NCI-H1105 treated with DMSO at 0.1 percent for 48 hours (cell line): ENCODE results near the gene ABCG8.

Experiments
- DNase-seq: peaks from one replicate; lab custom pipeline; 2025; lab: John Stamatoyannopoulos, UW

Gene ABCG8

DNA sequence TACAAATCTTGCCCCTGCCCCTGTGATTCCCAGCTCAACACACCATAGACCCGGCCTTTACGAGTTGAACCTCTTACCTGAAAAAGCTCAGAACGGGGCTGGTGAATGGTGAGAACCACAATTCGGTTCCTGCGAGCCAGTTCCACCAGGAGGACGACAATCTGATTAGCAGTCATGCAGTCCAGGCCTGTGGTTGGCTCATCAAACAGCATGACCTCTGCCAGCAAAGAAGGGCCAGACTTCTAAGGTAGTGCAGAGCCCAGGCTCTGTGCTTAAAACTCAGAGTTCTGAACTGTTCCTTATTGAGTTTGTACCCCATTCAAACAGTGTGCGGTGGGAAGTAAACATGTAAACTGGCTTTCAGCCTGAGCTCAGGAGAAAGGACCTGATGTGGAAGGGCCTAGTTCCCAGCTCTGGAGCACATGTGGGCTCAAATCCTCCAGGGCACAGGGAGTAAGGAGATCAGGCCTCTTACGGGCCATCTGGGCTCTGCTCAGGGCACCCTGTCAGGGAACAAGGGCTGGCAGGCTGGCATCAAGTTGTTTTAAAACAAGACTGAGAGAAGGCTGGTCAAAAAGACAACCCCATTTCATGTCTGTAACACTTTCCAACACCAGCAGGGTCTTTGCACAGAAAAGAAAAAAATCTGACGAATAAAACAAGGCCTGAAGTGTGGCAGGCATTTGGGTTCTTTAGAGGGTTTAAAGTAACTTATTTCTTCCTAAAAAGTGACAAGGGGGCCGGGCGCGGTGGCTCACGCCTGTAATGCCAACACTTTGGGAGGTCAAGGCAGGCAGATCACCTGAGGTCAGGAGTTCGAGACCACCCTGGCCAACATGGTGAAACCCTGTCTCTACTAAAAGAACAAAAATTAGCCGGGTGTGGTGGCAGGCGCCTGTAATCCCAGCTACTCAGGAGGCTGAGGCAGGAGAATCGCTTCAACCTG, 12.2 kb upstream of the ABCG8 start:
- DNase-seq, result no peak

DNA sequence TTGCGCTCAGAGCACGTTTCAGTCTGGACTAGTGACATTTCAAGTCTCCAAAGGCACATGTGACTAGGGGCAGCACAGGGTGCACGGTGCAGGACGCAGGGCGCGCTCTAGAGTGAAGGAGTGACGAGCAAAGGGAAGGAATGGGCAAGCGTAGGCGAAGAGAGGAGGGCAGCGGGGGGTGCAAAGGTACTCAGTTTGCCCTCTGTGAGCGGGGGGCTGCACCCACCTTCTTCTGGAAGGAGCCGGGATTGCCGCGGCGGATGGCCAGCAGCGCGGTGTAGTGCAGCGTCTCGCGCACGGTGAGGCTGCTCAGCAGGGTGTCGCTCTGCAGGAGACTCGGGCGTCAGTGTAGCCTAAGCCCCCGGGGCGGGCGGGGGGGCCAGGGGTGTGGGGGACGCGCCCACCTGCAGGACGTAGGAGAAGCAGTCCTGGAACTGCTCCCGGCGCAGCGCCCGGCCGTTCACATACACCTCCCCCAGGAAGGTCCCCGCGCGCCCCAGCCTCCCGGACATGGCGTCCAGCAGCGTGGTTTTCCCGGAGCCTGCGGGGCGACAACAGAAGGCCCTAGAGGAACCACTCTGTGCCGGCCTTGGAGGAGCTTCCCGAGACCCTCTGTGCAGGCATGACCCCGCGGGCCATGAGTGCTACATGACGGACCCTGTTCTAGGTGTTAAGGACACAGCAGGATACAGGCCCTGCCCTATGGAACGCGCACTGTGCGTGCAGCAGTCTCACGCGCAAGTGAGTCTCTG, 7.1 kb upstream of the ABCG8 start:
- peak; percentile 25 for DNase-seq

DNA sequence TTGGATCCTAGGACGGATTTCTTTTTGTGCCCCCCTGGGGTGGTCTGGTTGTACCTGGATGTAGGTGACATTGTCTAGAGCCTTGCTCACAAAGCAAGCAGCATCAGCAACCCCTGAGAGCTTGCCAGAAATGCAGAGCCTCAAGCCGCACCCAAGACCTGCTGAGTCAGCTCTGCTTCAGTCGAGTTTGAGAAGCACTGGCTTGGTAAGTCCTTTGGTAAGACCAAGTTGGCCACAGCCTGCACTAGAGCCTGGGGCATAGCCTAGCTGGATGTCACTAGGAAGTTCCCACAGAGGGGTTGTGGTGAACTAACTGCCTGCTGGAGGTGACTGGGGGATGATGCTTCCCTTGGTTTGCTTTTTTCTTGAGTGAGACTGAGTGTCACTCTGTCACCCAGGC, 6.3 kb upstream of the ABCG8 start:
- DNase-seq, result no peak

DNA sequence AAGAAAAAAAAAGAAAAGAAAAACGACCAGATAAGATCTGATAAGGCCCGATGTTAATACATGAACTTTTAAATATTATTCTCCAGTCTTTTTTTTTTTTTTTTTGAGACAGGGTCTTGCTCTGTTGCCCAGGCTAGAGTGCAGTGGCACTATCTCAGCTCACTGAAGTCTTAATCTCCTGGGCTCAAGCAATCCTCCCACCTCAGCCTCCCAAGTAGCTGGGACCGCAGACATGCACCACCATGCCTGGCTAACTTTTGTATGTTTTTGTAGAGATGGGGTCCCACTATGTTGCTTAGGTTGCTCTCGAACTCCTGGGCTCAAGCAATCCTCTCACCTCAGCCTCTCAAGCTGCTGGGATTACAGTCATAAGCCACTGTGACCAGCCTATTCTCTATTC, 1.7 kb upstream of the ABCG8 start:
- no peak for DNase-seq

DNA sequence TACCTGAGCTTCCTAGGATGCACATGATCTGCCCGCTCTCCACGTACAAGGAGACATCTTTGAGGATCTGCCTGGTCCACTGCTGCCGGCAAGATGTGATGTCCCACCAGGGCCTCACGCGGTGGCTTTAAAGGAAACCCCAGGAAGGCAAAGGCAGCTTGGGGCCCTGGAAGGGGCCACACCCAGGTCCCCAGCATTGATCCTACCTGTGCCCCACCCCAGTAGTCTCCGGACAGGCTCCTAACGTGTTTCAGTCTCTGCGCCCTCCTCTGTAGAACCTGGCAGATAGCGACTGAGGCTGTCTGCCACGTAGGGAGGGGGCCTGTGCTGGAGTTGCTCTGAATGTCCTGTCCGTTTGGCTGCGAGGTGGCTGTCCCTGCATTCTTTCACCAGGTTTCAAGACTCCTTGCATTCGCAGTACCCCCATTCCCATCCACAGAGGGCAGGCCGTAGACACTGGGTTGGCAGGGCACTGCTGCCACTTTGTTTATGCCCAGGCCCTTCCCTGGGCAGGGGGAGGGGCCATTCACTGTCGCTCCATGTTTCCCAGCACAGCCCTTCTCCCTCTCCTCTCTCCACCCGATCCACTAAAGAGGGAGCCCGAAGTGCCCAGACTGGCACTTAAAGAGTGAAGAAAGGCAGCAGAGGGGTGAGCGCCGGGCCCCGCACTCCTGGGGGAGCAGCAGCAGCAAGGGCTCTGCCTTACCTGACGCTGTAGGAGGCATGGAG, 776 bp upstream of the ABCG8 start:
- DNase-seq, result no peak

DNA sequence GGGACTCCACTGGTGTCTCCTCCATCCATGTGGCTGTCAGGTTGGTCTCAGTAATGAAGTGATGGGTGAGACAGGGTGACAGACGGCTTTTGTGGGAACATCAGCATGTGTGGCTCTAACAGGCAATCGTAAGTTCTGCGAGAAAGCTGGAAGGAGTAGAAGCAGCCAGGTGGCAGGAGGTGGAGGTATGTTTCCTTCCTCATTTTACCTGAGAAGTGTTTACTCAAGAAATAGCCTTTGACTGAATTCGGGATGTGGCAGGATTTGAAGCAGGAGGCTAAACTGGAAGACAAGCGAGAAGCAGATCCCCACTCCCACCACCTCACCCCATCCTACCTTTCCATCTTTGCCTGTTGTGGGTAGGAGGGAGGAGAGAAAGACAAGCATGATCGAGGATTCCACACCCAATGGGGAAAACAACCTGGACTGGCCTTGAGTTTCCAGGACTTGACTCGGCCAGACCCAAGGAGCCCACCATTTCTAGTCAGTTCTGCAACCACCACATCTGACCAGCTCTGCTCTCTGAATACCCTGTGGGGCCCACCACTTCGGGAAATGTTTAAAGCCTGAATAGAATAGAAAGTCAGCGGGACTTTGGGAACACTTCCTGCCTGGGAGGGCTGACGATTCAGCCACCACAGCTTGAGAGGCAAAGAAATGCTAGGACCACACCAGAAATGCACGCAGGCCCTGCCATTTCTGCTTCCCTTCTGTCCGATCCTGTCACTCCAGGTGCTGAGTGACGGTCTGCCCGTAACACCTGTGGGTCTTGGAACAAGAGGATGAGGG, 1.2 kb downstream of the ABCG8 start:
- DNase-seq, result no peak

DNA sequence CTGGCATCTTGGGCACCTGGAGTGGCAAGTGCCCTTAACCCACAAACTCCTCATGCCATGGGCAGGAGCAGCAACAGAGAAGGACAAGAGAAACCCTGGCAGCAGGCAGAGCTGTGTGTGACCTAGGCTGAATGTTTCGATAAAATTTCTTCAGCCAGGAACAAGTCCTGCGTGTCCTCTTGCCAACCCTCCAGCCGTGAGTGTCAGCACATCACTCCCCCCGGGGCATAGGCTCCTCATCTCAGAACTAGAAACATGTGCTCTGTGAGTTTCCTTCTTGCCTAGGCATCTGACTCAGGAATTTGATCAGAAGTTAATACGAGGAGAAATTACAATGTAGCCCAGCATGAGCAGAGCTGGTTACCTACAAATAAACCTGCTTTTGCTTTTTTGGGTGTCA, 2.2 kb downstream of the ABCG8 start:
- no peak for DNase-seq

DNA sequence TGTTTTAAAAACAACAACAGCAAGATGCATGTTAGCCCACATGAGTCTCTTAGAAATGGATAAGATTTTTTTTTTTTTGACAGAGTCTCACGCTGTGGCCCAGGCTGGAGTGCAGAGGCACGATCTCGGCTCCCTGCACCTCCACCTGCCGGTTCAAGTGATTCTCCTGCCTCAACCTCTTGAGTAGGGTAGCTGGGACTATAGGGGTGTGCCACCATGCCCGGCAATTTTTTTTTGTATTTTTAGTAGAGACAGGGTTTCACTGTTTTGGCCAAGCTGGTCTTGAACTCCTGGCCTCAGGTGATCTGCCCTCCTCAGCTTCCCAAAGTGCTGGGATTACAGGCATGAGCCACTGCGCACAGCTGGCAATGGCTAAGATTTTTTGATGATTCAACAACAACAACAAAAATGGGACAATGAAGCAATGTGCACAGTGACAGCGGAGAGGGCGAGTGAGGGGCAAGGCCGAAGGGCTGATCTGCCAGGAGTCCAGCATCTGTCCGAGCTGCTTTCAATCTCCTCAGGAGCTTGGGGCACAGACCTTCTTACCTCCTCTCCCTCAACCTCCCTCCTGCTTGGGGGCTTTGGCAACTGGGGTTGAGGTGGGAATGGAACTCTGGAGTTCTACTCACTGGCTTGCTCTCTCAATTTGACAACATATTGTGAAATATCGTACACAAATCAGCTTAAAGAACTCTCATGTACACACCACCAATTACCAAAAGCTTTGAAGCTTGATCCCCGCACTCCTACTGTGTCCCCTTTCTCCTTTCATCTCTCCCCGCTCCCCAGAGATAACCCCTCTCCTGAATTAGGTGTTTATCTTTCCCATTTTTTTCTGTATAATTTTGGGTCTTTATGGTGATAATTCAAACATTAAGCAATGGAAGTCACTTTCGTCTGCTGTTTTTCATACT, 3.4 kb downstream of the ABCG8 start:
- DNase-seq, result no peak

DNA sequence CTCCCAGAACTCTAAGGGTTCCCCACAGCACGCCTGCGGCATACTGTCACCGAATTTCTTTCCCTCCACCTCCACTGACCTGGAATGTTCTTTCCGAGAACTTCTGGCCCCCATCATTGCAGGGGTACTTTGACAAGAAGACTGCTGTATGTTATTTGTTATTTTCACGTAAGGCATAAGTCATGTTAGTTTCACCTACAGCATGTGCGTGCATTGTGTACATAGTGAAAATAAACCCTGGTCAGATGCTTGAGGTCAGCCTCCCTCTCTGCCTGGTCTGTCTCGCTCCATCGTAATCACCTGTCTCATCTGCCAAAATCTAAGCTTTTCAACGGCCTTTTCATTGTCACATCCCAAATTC, 4.1 kb downstream of the ABCG8 start:
- no peak for DNase-seq

DNA sequence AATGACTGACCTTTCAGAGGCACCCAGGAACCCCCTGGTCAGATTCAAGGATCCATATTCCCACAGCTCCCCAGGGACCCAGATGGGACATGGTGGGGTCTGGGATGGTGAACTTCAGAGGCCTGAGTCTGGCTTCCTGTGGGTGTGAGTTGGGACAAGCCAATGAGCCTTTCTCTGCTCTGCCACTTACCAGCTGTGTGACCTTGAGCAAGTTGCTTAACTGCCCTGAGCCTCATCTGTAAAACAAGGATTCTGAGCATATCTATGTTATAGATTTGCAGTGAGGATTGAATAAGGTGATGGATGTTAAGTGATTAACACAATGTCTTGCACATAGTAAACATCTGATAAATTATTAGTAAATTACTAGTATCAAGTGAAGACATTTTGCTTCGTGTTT, 6.4 kb downstream of the ABCG8 start:
- no peak for DNase-seq

DNA sequence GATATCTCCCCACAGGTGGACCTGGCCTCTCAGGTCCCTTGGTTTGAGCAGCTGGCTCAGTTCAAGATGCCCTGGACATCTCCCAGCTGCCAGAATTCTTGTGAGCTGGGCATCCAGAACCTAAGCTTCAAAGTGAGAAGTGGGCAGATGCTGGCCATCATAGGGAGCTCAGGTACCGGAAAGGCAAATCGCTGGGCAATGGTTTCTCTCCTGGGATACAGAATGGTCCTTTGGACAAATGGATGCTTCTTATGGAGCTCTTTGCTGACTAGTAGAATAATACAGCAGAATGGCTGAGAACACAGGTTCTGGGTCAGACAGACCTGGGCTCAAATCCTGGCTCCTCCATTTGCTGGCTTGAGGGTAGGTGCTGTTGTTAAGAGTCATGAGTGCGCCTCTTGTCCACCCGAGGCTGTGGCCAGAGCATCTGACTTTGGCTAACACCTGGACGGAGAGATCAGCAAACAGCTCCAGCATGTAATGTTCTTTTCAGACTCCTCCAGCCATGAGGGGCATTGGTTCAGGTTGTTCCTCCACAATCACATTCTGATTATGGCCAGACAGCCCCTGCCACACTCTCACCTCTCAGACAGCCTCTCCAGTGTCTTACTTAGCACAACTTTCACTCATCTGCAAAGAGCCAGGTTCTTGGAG, 7.5 kb downstream of the ABCG8 start:
- DNase-seq, result no peak

DNA sequence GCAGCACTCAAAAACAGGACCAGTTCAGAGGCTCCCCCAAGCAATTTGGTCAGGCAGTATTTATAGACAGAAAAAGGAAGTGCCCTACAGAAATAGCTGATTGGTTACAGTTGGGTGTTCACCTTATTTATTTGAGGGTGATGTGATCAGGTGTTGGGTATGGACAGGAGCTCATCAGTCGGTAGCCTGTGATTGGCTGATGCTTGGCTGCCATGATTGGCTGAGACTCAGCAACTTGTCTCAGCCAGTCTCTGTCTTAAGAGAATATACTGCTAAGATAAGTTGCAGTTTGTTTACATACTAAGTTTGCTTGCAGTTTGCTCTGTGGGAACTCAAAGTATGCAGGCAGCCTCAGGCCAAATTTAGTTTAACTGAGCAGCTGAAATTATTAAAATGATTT, 9.4 kb downstream of the ABCG8 start:
- DNase-seq, result no peak

DNA sequence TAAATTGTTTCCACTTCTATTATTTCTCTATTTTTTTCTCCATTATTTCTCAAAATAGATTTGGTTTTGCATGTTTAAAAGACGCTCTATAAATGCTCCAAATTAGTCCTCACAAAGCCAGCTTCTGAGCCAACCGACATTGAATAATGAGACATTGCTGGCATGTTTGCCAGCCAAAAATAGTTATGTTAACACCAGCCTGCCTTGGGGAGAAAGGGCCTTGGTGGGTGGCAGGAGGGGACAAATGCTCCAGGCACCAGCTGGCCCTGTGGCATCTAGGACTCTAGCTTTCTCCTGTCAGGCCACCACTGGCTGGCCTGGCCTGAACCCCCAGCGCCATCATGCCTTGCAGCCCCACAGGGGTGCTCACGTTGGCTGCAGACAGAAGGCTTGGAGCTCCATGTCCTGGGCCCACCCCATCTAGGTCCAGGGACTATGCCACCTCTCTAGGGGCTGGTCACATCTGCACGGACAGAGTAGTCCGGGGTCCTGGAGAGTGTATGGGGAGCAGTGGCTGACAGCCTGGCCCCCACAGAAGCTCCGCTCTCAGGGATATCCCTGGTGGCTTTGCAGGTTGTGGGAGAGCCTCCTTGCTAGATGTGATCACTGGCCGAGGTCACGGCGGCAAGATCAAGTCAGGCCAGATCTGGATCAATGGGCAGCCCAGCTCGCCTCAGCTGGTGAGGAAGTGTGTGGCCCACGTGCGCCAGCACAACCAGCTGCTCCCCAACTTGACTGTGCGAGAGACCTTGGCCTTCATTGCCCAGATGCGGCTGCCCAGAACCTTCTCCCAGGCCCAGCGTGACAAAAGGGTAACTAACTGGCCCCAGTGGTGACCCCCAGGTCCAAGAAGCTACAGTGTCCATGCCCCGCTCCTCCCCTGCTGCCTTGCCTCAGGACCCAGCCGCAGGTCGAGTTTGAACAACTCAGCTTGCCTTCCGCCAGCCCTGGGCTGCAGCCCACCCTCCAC, 12.5 kb downstream of the ABCG8 start:
- no peak for DNase-seq

DNA sequence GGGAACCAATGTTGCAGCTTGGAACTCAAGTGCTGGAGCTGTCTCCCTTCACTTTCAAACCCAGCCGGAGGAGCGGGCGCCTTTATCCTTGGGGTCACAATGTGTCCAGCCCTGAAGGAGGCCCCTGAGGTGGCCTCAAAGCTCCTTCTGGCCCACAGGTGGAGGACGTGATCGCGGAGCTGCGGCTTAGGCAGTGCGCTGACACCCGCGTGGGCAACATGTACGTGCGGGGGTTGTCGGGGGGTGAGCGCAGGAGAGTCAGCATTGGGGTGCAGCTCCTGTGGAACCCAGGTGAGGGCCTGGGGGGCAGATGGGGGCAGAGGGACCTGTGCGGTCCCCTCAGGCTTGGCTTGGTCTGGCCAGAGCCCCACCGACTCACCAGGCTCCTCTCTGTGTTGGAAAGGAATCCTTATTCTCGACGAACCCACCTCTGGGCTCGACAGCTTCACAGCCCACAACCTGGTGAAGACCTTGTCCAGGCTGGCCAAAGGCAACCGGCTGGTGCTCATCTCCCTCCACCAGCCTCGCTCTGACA, 13.5 kb downstream of the ABCG8 start:
- no peak for DNase-seq

DNA sequence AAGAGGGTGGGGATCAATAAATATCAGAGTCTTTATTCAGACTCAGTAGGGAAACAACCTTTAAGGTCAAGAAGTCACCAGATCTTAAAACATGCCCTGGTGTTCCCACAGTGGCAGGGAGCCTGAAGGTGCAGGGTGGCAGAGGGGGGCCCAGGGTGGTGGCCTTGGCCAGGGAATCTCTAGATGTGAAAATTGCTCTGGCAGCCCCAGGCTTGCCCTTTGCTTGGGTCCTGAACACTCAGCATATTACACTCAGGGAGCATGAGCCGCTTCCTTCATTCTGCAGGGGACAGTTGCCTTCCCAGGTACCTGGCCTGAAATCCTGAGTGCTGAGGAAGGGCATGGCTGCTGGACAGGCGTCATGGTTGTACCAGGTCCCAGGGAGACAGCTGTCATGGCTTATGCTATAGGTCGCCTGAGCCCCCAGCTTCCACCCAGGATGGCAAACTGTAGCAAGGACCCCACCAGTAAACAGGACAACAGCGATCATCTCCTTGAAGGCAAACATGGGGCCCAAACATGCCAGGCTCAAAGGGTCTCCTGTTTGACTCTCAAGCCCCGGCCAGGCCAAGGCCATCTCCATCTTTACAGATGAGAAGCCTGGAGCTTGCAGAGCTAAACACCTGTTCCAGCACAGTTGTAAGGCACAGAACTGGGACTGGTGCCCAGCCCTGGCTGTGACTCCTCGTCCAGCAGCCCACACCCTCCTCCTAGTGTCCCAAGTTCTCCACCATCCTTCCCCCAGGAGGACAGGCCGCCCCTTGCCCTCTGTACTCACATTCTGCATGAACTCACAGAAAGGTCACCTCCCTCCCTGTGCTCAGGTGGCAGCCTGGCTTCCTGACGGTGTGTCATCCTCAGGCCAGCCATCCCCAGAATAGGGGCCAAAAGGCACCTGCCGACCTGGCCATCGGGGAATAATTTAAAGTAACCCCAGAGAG, 14.6 kb downstream of the ABCG8 start:
- DNase-seq, result no peak

DNA sequence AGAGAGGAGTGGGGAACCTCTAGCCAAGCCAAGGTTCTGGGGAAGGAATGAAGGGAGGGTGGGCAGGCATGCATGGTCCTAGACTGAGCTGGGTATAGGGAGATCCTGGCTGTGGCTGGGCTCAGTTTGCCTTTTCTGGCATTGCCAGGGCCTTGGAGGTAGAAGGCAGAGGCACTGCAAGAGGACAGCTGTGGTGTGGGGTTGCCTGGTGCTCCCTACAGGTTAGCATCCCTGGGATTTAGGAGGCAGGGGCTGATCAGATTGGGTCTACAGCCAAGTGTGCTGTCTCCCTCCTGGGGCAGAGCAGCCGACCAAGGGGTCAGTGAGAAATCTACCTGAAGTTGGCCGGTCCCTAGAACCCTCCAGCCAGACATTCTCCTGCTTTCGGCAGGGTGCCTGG, 15.9 kb downstream of the ABCG8 start:
- no peak for DNase-seq

DNA sequence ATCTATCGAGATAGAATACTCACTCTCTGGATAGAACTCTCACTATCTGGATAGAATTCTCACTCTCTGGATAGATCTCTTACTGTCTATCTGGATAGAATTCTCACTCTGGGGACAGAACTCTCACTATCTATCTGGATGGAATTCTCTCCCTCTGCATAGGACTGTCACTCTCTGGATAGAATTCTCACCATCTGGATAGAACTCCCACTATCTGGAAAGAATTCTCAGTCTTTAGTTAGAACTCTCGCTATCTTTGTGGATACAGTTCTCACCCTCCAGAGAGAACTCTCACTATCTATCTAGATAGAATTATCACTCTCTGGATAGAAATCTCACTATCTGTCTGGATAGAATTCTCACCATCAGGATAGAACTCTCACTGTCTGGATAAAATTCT, 16.5 kb downstream of the ABCG8 start:
- DNase-seq, result no peak

DNA sequence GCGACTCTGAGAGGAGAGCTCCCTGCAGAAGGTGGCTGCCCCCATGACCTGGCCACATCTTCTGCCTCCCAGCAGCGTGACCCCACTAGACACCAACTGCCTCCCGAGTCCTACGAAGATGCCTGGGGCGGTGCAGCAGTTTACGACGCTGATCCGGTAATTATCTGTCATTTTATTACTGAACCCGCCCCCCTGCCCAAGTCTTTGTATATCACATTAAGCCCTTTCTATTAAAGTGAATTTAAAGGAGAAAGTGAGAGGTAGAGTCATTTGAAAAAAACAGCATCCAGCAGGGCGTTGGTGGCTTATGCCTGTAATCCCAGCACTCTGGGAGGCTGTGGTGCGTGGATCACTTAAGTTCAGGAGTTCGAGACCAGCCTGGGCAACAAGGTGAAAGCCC, 33.4 kb downstream of the ABCG8 start:
- DNase-seq, result no peak
